Measurements from ENCODE around the gene BAG5.

Gene BAG5

GRCh38 chr14:103546652-103547454 lies 15.6 kb downstream of the BAG5 start:
- no peaks in the 10 kb centered on the region for H3K27me3 ChIP-seq (ENCODE audit: insufficient read depth, low read length, poor library complexity, severe bottlenecking)
- no peak overlapping the region for H2AFZ ChIP-seq (ENCODE audit: low read length)
- no peaks in the 10 kb centered on the region for H3K36me3 ChIP-seq (ENCODE audit: insufficient read depth, low read length)
- no peak overlapping the region for H3K4me3 ChIP-seq (ENCODE audit: low read length, poor library complexity, severe bottlenecking)
- no peak overlapping the region for H3K4me2 ChIP-seq (ENCODE audit: low read depth, low read length, poor library complexity, severe bottlenecking)
- no peaks in the 10 kb centered on the region for H3K9me3 ChIP-seq (ENCODE audit: insufficient read depth, low read depth, low read length)
- no peaks in the 10 kb centered on the region for H3F3A ChIP-seq (ENCODE audit: low read depth)
- no peak overlapping the region for H3K9ac ChIP-seq (ENCODE audit: low read depth, low read length, poor library complexity, severe bottlenecking)
- H3K9me2 ChIP-seq (replicated peaks; ENCODE audit: low read depth, low read length), result no peaks in the 10 kb centered on the region
- H3K4me1 ChIP-seq (ENCODE audit: insufficient read depth, low read length, poor library complexity, severe bottlenecking), result no peaks in the 10 kb centered on the region
- TF ChIP-seq, protein P1, sequence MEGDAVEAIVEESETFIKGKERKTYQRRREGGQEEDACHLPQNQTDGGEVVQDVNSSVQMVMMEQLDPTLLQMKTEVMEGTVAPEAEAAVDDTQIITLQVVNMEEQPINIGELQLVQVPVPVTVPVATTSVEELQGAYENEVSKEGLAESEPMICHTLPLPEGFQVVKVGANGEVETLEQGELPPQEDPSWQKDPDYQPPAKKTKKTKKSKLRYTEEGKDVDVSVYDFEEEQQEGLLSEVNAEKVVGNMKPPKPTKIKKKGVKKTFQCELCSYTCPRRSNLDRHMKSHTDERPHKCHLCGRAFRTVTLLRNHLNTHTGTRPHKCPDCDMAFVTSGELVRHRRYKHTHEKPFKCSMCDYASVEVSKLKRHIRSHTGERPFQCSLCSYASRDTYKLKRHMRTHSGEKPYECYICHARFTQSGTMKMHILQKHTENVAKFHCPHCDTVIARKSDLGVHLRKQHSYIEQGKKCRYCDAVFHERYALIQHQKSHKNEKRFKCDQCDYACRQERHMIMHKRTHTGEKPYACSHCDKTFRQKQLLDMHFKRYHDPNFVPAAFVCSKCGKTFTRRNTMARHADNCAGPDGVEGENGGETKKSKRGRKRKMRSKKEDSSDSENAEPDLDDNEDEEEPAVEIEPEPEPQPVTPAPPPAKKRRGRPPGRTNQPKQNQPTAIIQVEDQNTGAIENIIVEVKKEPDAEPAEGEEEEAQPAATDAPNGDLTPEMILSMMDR (conservative IDR thresholded peaks at IDR 0.05; ENCODE audit: low read length), result peak; percentile 93
- no peak for TF ChIP-seq EZH2phosphoT487 (IDR thresholded peaks at IDR 0.05; ENCODE audit: borderline replicate concordance)
- no peaks in the 10 kb centered on the region for H4K20me1 ChIP-seq (ENCODE audit: insufficient read depth, low read length, poor library complexity, severe bottlenecking)
- no peaks in the 10 kb centered on the region for H3K79me2 ChIP-seq (ENCODE audit: insufficient read depth, low read length)

DNA sequence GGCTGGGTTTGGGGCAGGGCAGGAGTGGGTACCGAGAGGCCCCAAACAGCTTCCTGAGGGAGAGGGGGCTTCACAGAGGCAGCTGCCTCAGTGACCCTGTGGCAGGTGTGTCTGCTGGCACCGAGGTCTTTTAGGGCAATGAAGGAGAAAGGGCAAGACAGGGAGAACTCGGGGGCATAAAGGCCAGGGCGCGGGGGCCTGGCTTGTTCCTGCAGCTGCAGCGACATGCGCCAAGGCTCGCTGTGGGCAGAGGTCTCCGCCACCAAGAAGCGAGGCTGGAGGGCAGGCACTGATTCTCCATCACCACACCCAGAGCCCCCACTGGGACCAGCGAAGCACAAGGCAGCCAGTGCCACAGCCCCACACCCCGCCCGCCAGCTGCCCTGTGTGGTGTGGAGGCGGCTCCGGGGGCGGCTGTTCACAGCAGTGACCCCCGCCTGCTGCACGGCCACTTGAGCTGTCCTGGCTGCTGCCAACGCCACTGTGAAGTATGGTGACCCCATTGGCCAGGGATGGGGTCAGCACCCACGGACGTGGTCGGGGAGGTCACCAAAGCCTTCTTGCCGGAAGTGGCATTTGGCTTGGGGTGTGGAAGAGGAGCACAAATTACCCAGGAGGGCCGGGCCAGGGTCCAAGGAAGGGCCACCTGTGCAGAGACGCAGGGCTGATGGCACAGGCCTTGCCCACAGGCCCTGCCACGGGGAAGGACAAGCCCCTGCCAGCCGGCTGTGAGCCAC lies 16.4 kb downstream of the BAG5 start:
- no peak overlapping the region for H3K4me3 ChIP-seq (ENCODE audit: low read length, poor library complexity, severe bottlenecking)
- no peaks in the 10 kb centered on the region for H4K20me1 ChIP-seq (ENCODE audit: insufficient read depth, low read length, poor library complexity, severe bottlenecking)
- H3K9me2 ChIP-seq (replicated peaks; ENCODE audit: low read depth, low read length), result no peaks in the 10 kb centered on the region
- H2AFZ ChIP-seq (ENCODE audit: low read length), result no peak overlapping the region
- H3K9ac ChIP-seq (ENCODE audit: low read depth, low read length, poor library complexity, severe bottlenecking), result no peak overlapping the region
- no peaks in the 10 kb centered on the region for H3K4me1 ChIP-seq (ENCODE audit: insufficient read depth, low read length, poor library complexity, severe bottlenecking)
- H3F3A ChIP-seq (ENCODE audit: low read depth), result no peaks in the 10 kb centered on the region
- no peaks in the 10 kb centered on the region for H3K36me3 ChIP-seq (ENCODE audit: insufficient read depth, low read length)
- no peaks in the 10 kb centered on the region for H3K79me2 ChIP-seq (ENCODE audit: insufficient read depth, low read length)
- TF ChIP-seq, protein P1 (conservative IDR thresholded peaks at IDR 0.05; ENCODE audit: low read length), result no peak
- TF ChIP-seq EZH2phosphoT487 (IDR thresholded peaks at IDR 0.05; ENCODE audit: borderline replicate concordance), result no peak
- H3K9me3 ChIP-seq (ENCODE audit: insufficient read depth, low read depth, low read length), result no peaks in the 10 kb centered on the region
- H3K27me3 ChIP-seq (ENCODE audit: insufficient read depth, low read length, poor library complexity, severe bottlenecking), result no peaks in the 10 kb centered on the region
- H3K4me2 ChIP-seq (ENCODE audit: low read depth, low read length, poor library complexity, severe bottlenecking), result no peak overlapping the region

- Histone ChIP-seq H3F3A (ENCODE audit: low read depth) (no peaks in the 10 kb centered on the region), H3K9me2 (replicated peaks; ENCODE audit: low read depth, low read length) (no peaks in the 10 kb centered on the region), H3K79me2 (ENCODE audit: insufficient read depth, low read length) (no peaks in the 10 kb centered on the region), H3K36me3 (ENCODE audit: insufficient read depth, low read length) (no peaks in the 10 kb centered on the region), H3K4me1 (ENCODE audit: insufficient read depth, low read length, poor library complexity, severe bottlenecking) (no peaks in the 10 kb centered on the region), H3K4me2 (ENCODE audit: low read depth, low read length, poor library complexity, severe bottlenecking) (no peak overlapping the region), H3K9me3 (ENCODE audit: insufficient read depth, low read depth, low read length) (no peaks in the 10 kb centered on the region), H4K20me1 (ENCODE audit: insufficient read depth, low read length, poor library complexity, severe bottlenecking) (no peaks in the 10 kb centered on the region), H2AFZ (ENCODE audit: low read length) (no peak overlapping the region), H3K27me3 (ENCODE audit: insufficient read depth, low read length, poor library complexity, severe bottlenecking) (no peaks in the 10 kb centered on the region), H3K4me3 (ENCODE audit: low read length, poor library complexity, severe bottlenecking) (no peak overlapping the region), H3K9ac (ENCODE audit: low read depth, low read length, poor library complexity, severe bottlenecking) (no peak overlapping the region)
- TF ChIP-seq, protein P1 (conservative IDR thresholded peaks at IDR 0.05; ENCODE audit: low read length), result no peak
- TF ChIP-seq EZH2phosphoT487 (IDR thresholded peaks at IDR 0.05; ENCODE audit: borderline replicate concordance), result no peak
These were observed 17.1 kb downstream of the BAG5 start for GRCh38 chr14:103545219-103545914.

All from Loucy (cell line).